Sigmoid colon (tissue), 7 donors: ENCODE data around the gene AANAT. TPM values are rescaled to one million over a fixed set of nuclear protein-coding genes. Genes with fewer than 3 reads are reported as not detected.

Source experiments
- polyA plus RNA-seq, 3 donors: library from polyadenylated mRNA; stranded (reverse); fragments of 200-250 nt; gene quantifications; one replicate each; pipeline ENCODE4 v1.2.3, GENCODE V29; 2013
- total RNA-seq, 4 donors: library from RNA; depleted of rRNA; stranded (reverse); fragments of >200 nt; gene quantifications; one replicate each; pipeline ENCODE4 v1.1.0, GENCODE V29; 2016
- donor health status: healthy with polysubstance abuse.
- donor health status: Bipolar disorder and iron deficiency.
- donor health status: healthy.

AANAT gene
- total and polyA plus RNA-seq, 7 donors, result 0.12 TPM; not detected in 6

Other genes with a start within 250 kb of the AANAT start
- 1 to 10 TPM; 3.1 to 9.1 (median 4.5) TPM for gene RNF157, start 227.1 kb upstream of the AANAT start, total RNA-seq
- gene RNF157, start 227.1 kb upstream of the AANAT start, polyA plus RNA-seq, result 10 to 100 TPM in 2 of 3 donors, 1 to 10 TPM in 1; 6.0 to 29.5 (median 10.9) TPM
- 10 to 100 TPM in 1 of 4 donors, 1 to 10 TPM in 3; 3.9 to 11.8 (median 6.5) TPM for gene UBALD2, start 202.3 kb upstream of the AANAT start, total RNA-seq
- gene UBALD2, start 202.3 kb upstream of the AANAT start, polyA plus RNA-seq, result 100 to 1,000 TPM in 1 of 3 donors, 10 to 100 TPM in 2; 56.0 to 105 (median 98.7) TPM
- gene QRICH2, start 159.3 kb upstream of the AANAT start, total RNA-seq, result 1 to 10 TPM; 2.0 to 5.0 (median 3.3) TPM
- gene QRICH2, start 159.3 kb upstream of the AANAT start, polyA plus RNA-seq, result 1 to 10 TPM in 2 of 3 donors, under 1 TPM in 1; 0.69 to 3.2 (median 1.8) TPM
- 10 to 100 TPM; 39.0 to 70.3 (median 42.3) TPM for gene PRPSAP1, start 113.7 kb upstream of the AANAT start, total RNA-seq
- gene PRPSAP1, start 113.7 kb upstream of the AANAT start, polyA plus RNA-seq, result 10 to 100 TPM; 34.7 to 51.7 (median 35.1) TPM
- 1 to 10 TPM; 5.4 to 8.3 (median 7.7) TPM for gene SPHK1, start 83.0 kb upstream of the AANAT start, total RNA-seq
- 1 to 10 TPM; 5.4 to 9.7 (median 5.5) TPM for gene SPHK1, start 83.0 kb upstream of the AANAT start, polyA plus RNA-seq
- 10 to 100 TPM; 11.0 to 26.3 (median 16.1) TPM for gene UBE2O, start 14.5 kb upstream of the AANAT start, total RNA-seq
- gene UBE2O, start 14.5 kb upstream of the AANAT start, polyA plus RNA-seq, result 10 to 100 TPM in 1 of 3 donors, 1 to 10 TPM in 2; 6.2 to 16.1 (median 6.6) TPM
- 10 to 100 TPM in 3 of 4 donors, 1 to 10 TPM in 1; 7.9 to 27.6 (median 12.5) TPM for gene RHBDF2, start 33.8 kb downstream of the AANAT start, total RNA-seq
- 10 to 100 TPM in 1 of 3 donors, 1 to 10 TPM in 2; 1.2 to 35.7 (median 5.8) TPM for gene RHBDF2, start 33.8 kb downstream of the AANAT start, polyA plus RNA-seq
- 10 to 100 TPM; 18.6 to 33.4 (median 19.3) TPM for gene CYGB, start 70.1 kb downstream of the AANAT start, total RNA-seq
- gene CYGB, start 70.1 kb downstream of the AANAT start, polyA plus RNA-seq, result 10 to 100 TPM in 2 of 3 donors, 1 to 10 TPM in 1; 9.7 to 25.8 (median 10.1) TPM
- 1 to 10 TPM; 1.1 to 6.1 (median 3.6) TPM for gene PRCD, start 72.4 kb downstream of the AANAT start, total RNA-seq
- gene PRCD, start 72.4 kb downstream of the AANAT start, polyA plus RNA-seq, result 1 to 10 TPM in 2 of 3 donors, not detected in 1; 4.8 to 7.1 TPM
- 10 to 100 TPM in 1 of 4 donors, 1 to 10 TPM in 3; 4.1 to 16.4 (median 9.0) TPM for gene ST6GALNAC2, start 118.3 kb downstream of the AANAT start, total RNA-seq
- gene ST6GALNAC2, start 118.3 kb downstream of the AANAT start, polyA plus RNA-seq, result 1 to 10 TPM; 3.3 to 5.4 (median 3.5) TPM
- gene ST6GALNAC1, start 176.2 kb downstream of the AANAT start, total RNA-seq, result 1 to 10 TPM in 2 of 4 donors, under 1 TPM in 2; 0.81 to 4.6 (median 2.2) TPM
- gene ST6GALNAC1, start 176.2 kb downstream of the AANAT start, polyA plus RNA-seq, result 100 to 1,000 TPM; 104 to 146 (median 109) TPM
- 100 to 1,000 TPM; 327 to 428 (median 348) TPM for gene MXRA7, start 243.4 kb downstream of the AANAT start, total RNA-seq
- gene MXRA7, start 243.4 kb downstream of the AANAT start, polyA plus RNA-seq, result 100 to 1,000 TPM in 1 of 3 donors, 10 to 100 TPM in 1, 1 to 10 TPM in 1; 8.3 to 109 (median 35.3) TPM